ENCODE data around the gene PPP3CB. TPM values are rescaled to one million over a fixed set of nuclear protein-coding genes. Genes with fewer than 3 reads are reported as not detected.

The PPP3CB gene
- total RNA-seq, result 29.8 and 30.4 TPM in 2 replicates
- polyA plus RNA-seq, result 7.8 and 13.5 TPM in 2 replicates
- 17.3 and 20.2 TPM in 2 replicates for polyA plus RNA-seq (2011; cell fraction: cytosol; rRNA removed)
- polyA plus RNA-seq (2011; cell fraction: nucleus; rRNA removed), result 21.4 and 23.3 TPM in 2 replicates
- 32.9 and 37.3 TPM in 2 replicates for polyA plus RNA-seq (2012)
- polyA minus RNA-seq, result 16.7 and 17.1 TPM in 2 replicates
- 6.3 TPM for polyA minus RNA-seq (2011; cell fraction: cytosol; rRNA and poly(A)+ RNA removed)
- 24.3 and 32.6 TPM in 2 replicates for polyA minus RNA-seq (2011; cell fraction: nucleus; rRNA and poly(A)+ RNA removed)
- Bru-seq, nascent RNA, result percentile 85 among the genes with signal in this experiment
- percentile 82 among the genes with signal in this experiment for BruChase-seq, experiment 1, labeled RNA remaining after a 6-hour chase
- BruChase-seq, experiment 2, labeled RNA remaining after a 2-hour chase, result percentile 87 among the genes with signal in this experiment
- long read RNA-seq, partial matches to known transcripts, result 8 of 29 reads
- long read RNA-seq, other reads (novel, unspliced or antisense), result 13 of 29 reads

DNA sequence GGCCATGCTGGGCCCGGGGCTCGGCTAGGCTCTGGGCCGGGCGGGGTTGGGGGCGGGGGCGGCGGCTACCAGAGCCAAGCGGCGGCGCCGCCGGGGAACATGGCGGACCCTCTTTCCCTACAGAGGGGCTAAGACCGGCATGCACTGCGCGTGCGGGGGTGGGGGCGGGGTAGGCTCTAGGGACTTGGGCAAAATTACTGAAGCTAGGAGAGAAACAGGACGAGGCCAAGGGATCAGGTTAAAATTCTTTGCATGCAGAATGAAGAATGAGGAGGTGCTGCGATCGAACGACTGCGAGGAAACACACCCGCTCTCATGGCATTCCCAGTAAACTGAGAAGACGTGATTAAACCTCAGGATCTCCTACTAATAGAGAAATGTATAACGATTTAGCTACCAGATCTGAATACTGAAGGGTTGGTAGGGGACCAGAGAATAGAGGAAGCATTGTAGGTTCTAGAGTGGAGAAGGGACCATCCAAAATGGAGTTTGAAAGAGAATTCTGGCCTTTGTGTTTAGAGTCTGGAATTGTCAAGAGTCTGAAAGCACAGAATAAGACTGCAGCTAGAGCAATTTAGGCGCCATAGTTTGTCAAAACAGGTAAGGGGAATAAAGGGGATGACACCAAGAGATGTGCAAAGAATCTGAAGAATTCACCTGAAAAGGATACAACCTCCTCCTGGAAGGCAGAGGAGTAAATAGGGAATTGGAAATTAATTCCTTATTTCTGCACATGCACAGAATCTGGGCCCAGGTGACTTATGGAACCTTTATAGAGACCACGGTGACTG, at the start of gene PPP3CB:
TSS of gene PPP3CB (minus strand) at position 141 of the 791 bp plus-strand sequence. CDS start at position 6, 135 bp downstream.
- POLR2A ChIA-PET, result interaction anchor here (0.6 to 1.2 kb wide), 3 partner anchors 10 to 251 kb away, joined by 3 to 8 read pairs (median 8); no protein-coding TSS in a partner anchor
- Histone ChIP-seq H4K20me1 (replicated peaks; ENCODE audit: control insufficient read depth, extremely low read depth, insufficient read depth, low read length) (no peaks in the 10 kb centered on the region), H3K4me2 (ENCODE audit: insufficient read depth, low read length) (peak within 1 kb of the TSS; percentile 95), H2AFZ (ENCODE audit: low read depth, low read length) (peak within 1 kb of the TSS; percentile 61), H3K79me2 (ENCODE audit: control insufficient read depth, insufficient read depth, low read length) (peaks cover 41% of the 10 kb centered on the region), H3K4me1 (ENCODE audit: control insufficient read depth, extremely low read depth, insufficient read depth, low read length) (peaks cover 25% of the 10 kb centered on the region), H3K36me3 (ENCODE audit: control insufficient read depth in 2 of 2, extremely low read depth in 1 of 2, insufficient read depth in 2 of 2, low read length in 2 of 2) (no peaks in the 10 kb centered on the region), H3K9me3 (replicated peaks; ENCODE audit: control insufficient read depth, insufficient read depth, low read length) (no peaks in the 10 kb centered on the region), H3K4me3 (replicated peaks in 1 of 3; ENCODE audit: insufficient read depth in 1 of 3, low read depth in 1 of 3, low read length in 3 of 3) (peak within 1 kb of the TSS; percentile 63 to 94 (median 80)), H3K27ac (ENCODE audit: insufficient read depth, low read depth, low read length) (peak within 1 kb of the TSS; percentile 72), H3K27me3 (ENCODE audit: control insufficient read depth in 2 of 2, insufficient read depth in 2 of 2, low read length in 2 of 2) (no peaks in the 10 kb centered on the region), H3K9me1 (replicated peaks; ENCODE audit: control insufficient read depth, extremely low read depth, insufficient read depth, low read length) (no peaks in the 10 kb centered on the region), H3K9ac (replicated peaks; ENCODE audit: extremely low read depth, insufficient read depth, low read length) (peak within 1 kb of the TSS; percentile 91)
- no peak for TF ChIP-seq FOS (IDR thresholded peaks at IDR 0.05; ENCODE audit: borderline replicate concordance, insufficient read depth, low read length)
- TF ChIP-seq, protein P1, sequence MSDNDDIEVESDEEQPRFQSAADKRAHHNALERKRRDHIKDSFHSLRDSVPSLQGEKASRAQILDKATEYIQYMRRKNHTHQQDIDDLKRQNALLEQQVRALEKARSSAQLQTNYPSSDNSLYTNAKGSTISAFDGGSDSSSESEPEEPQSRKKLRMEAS (IDR thresholded peaks at IDR 0.05; ENCODE audit: insufficient read depth, insufficient read length), result peak; percentile 33
- TF ChIP-seq JUN (IDR thresholded peaks at IDR 0.05; ENCODE audit: borderline replicate concordance, insufficient read depth, insufficient read length, low read depth), result no peak
- no peak for TF ChIP-seq EZH2 (IDR thresholded peaks at IDR 0.05; ENCODE audit: borderline replicate concordance, low read depth, low read length, severe bottlenecking)
- intact Hi-C loops (cut with micrococcal nuclease) (no loop called here), dilution Hi-C loops (cut with MboI; ENCODE audit: extremely low pct_ligation_motif_present, low sequenced_read_pairs) (no loop called here)
- FAIRE-seq (peak; percentile 90), DNase-seq (ENCODE audit: low read depth, low spot score) (peak; percentile 96)
- CTCF ChIA-PET, result interaction anchor here (0.6 to 2.4 kb wide), 5 partner anchors 17 to 232 kb away, joined by 3 to 7 read pairs (median 4); no protein-coding TSS in a partner anchor
- TSS peak; percentile 82 for BruUV-seq (replicated peaks)

Data from endothelial cell of umbilical vein (primary cell).